Fibroblast of mammary gland (primary cell): ENCODE results near the gene VPS26B.
"Not testable (repeated sequence)": the region's sequence is repeated elsewhere in the genome, so short reads cannot be mapped to it uniquely, and the experiment has no call there.

Source experiments
- DNase-seq: peaks from one replicate; pipeline ENCODE4 v3.0.0-alpha.2; 2010; ENCODE audit warnings: low read depth
- H3K4me3 ChIP-seq: 2 replicates; pipeline ENCODE4 v1.5.1; 2011; ENCODE audit warnings: low read depth, mild to moderate bottlenecking, low read length, moderate library complexity; ENCODE audit not compliant: control insufficient read depth
- CTCF ChIP-seq: conservative IDR thresholded peaks from 2 replicates; pipeline ENCODE4 v1.5.1; 2011; ENCODE audit warnings: low read depth, low read length, inconsistent platforms; ENCODE audit not compliant: control insufficient read depth, insufficient read depth

Gene VPS26B

DNA sequence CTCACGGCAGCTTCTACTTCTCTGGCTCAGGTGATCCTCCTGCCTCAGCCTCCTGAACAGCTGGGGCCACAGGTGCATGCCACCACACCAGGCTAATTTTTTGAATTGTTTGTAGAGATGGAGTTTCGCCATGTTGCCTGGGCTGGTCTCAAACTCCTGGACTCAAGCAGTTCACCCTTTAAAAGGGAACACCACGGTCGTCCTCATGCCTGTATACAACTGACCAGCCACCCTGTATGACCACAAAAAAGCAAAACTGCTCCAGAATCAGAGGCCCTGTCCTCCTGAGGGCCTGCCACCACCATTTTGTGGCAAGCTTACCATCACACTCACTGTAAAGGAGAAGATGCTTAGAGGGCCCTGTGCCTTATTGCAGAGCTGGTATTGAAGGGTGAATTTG lies 53.9 kb downstream of the VPS26B start:
- no peak for TF ChIP-seq CTCF
- no peak for DNase-seq

GRCh38 chr11:134281635-134282034 lies 57.2 kb downstream of the VPS26B start:
- not testable (repeated sequence) for H3K4me3 ChIP-seq

More for the DNA sequence above, 53.9 kb downstream of the VPS26B start:
- H3K4me3 ChIP-seq, result no peak overlapping the region

GRCh38 chr11:134282121-134283045 lies 57.9 kb downstream of the VPS26B start:
- H3K4me3 ChIP-seq, result no peak overlapping the region
- DNase-seq, result no peak
- TF ChIP-seq CTCF, result no peak

More at GRCh38 chr11:134281635-134282034, 57.2 kb downstream of the VPS26B start:
- not testable (repeated sequence) for DNase-seq

- no peak for DNase-seq
- no peak for TF ChIP-seq CTCF
- no peak overlapping the region for H3K4me3 ChIP-seq
Observed at GRCh38 chr11:134283461-134284230, 59.2 kb downstream of the VPS26B start.

DNA sequence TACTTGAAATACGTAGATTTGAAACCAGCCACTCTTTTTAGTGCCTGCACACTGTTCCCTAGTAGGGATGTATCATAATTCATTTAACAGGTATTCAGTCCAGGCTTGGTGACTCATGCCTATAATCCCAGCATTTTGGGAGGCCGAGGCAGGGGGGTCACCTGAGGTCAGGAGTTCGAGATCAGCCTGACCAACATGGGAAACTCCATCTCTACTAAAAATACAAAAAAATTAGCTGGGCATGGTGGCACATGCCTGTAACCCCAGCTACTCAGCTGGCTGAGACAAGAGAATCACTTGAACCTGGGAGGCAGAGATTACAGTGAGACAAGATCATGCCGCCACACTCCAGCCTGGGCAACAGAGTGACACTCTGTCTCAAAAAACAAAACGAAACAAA lies 59.9 kb downstream of the VPS26B start:
- H3K4me3 ChIP-seq, DNase-seq: not testable (repeated sequence)

- H3K4me3 ChIP-seq, result no peak overlapping the region
- no peak for TF ChIP-seq CTCF
- no peak for DNase-seq
Observed at GRCh38 chr11:134287561-134287960, 63.1 kb downstream of the VPS26B start.

GRCh38 chr11:134288486-134288885 lies 64.0 kb downstream of the VPS26B start:
- no peak for TF ChIP-seq CTCF
- DNase-seq, result no peak

More at GRCh38 chr11:134288486-134288885, 64.0 kb downstream of the VPS26B start:
- no peak overlapping the region for H3K4me3 ChIP-seq
